ENCODE measurements around the gene CCDC187.

CCDC187 gene

GRCh38 chr9:136339173-136339957, 35.5 kb upstream of the CCDC187 start:
- DNase-seq (ENCODE audit: low read depth), result no peak

GRCh38 chr9:136338511-136338910, 34.6 kb upstream of the CCDC187 start:
- DNase-seq (ENCODE audit: low read depth), result no peak

- no peak for DNase-seq (ENCODE audit: low read depth)
These were observed 33.8 kb upstream of the CCDC187 start for GRCh38 chr9:136337416-136338395.

GRCh38 chr9:136336881-136337280, 33.0 kb upstream of the CCDC187 start:
- no peak for DNase-seq (ENCODE audit: low read depth)

- no peak for DNase-seq (ENCODE audit: low read depth)
These were observed 32.4 kb upstream of the CCDC187 start for GRCh38 chr9:136336156-136336870.

GRCh38 chr9:136335296-136336155, 31.6 kb upstream of the CCDC187 start:
- DNase-seq (ENCODE audit: low read depth), result no peak

- DNase-seq (ENCODE audit: low read depth), result no peak
These were observed 30.6 kb upstream of the CCDC187 start for GRCh38 chr9:136334541-136334940.

GRCh38 chr9:136333486-136333885, 29.6 kb upstream of the CCDC187 start:
- DNase-seq (ENCODE audit: low read depth), result no peak

GRCh38 chr9:136333045-136333444, 29.2 kb upstream of the CCDC187 start:
- DNase-seq (ENCODE audit: low read depth), result no peak

GRCh38 chr9:136332482-136332983, 28.6 kb upstream of the CCDC187 start:
- DNase-seq (ENCODE audit: low read depth), result no peak

- DNase-seq (ENCODE audit: low read depth), result no peak
These were observed 27.9 kb upstream of the CCDC187 start for GRCh38 chr9:136331556-136332481.

GRCh38 chr9:136331030-136331429, 27.1 kb upstream of the CCDC187 start:
- no peak for DNase-seq (ENCODE audit: low read depth)

GRCh38 chr9:136330406-136330990, 26.6 kb upstream of the CCDC187 start:
- DNase-seq (ENCODE audit: low read depth), result no peak

GRCh38 chr9:136329636-136330405, 25.9 kb upstream of the CCDC187 start:
- no peak for DNase-seq (ENCODE audit: low read depth)

- DNase-seq (ENCODE audit: low read depth), result no peak
These were observed 25.3 kb upstream of the CCDC187 start for GRCh38 chr9:136329211-136329627.

GRCh38 chr9:136328622-136329041, 24.7 kb upstream of the CCDC187 start:
- DNase-seq (ENCODE audit: low read depth), result no peak

GRCh38 chr9:136328011-136328621, 24.2 kb upstream of the CCDC187 start:
- no peak for DNase-seq (ENCODE audit: low read depth)

- no peak for DNase-seq (ENCODE audit: low read depth)
These were observed 23.5 kb upstream of the CCDC187 start, which contains the start of gene GPSM1 for GRCh38 chr9:136327304-136327974. GPSM1 (plus strand) TSS chr9:136327539; CDS start chr9:136327696, 157 bp downstream.
